ENCODE measurements around the gene TK1. TPM values are rescaled to one million over a fixed set of nuclear protein-coding genes. Genes with fewer than 3 reads are reported as not detected.

Gene TK1
- total RNA-seq, 2 experiments from 2014 or later, result 175 to 179 TPM

GRCh38 chr17:78225088-78225865 is 38.4 kb upstream of the TK1 start:
- peaks cover 30% of the 10 kb centered on the region for H3K36me3 Mint-ChIP-seq (ENCODE audit: low read depth)
- ChIA-PET CTCF (interaction anchor here (1.4 to 4.7 kb wide), 2 partner anchors 26 to 140 kb away, joined by 4 to 22 read pairs; no protein-coding TSS in a partner anchor), POLR2A (interaction anchor here (0.6 to 1.2 kb wide), 3 partner anchors 10 to 42 kb away, joined by 3 read pairs; no protein-coding TSS in a partner anchor)
- no peaks in the 10 kb centered on the region for H3K9me3 Mint-ChIP-seq
- no peak for ATAC-seq
- no peak for TF ChIP-seq CTCF (IDR thresholded peaks at IDR 0.05)
- intact Hi-C loops (cut with micrococcal nuclease), result no loop called here
- H3K27ac Mint-ChIP-seq, result no peak overlapping the region
- peaks cover 10% of the 10 kb centered on the region for H3K27me3 Mint-ChIP-seq
- H3K4me1 Mint-ChIP-seq (ENCODE audit: low read depth), result peaks cover 3% of the 10 kb centered on the region
- no peak overlapping the region for H3K4me3 Mint-ChIP-seq
- DNase-seq, result no peak

GRCh38 chr17:78224231-78225087 is 37.6 kb upstream of the TK1 start:
- CTCF ChIA-PET, result interaction anchor here (1.4 to 1.8 kb wide), 2 partner anchors 139 to 140 kb away, joined by 4 read pairs; no protein-coding TSS in a partner anchor
- Mint-ChIP-seq H3K36me3 (ENCODE audit: low read depth) (peaks cover 35% of the 10 kb centered on the region), H3K27me3 (peaks cover 10% of the 10 kb centered on the region), H3K4me3 (no peak overlapping the region), H3K4me1 (ENCODE audit: low read depth) (peaks cover 3% of the 10 kb centered on the region), H3K9me3 (no peaks in the 10 kb centered on the region), H3K27ac (no peak overlapping the region)
- POLR2A ChIA-PET, result interaction anchor here (0.7 to 1.2 kb wide), 2 partner anchors 10 to 43 kb away, joined by 3 read pairs; no protein-coding TSS in a partner anchor
- ATAC-seq, result no peak
- no peak for DNase-seq
- intact Hi-C loops (cut with micrococcal nuclease), result no loop called here
- no peak for TF ChIP-seq CTCF (IDR thresholded peaks at IDR 0.05)

- ChIA-PET CTCF (interaction anchor here (1.1 to 1.8 kb wide), 2 partner anchors 25 to 139 kb away, joined by 4 read pairs; no protein-coding TSS in a partner anchor), POLR2A (interaction anchor here (0.7 to 1.6 kb wide), 3 partner anchors 9 to 54 kb away, joined by 3 to 4 read pairs (median 3); no protein-coding TSS in a partner anchor)
- intact Hi-C loops (cut with micrococcal nuclease), result no loop called here
- DNase-seq (no peak), ATAC-seq (no peak)
- TF ChIP-seq CTCF (IDR thresholded peaks at IDR 0.05), result no peak
- no peaks in the 10 kb centered on the region for H3K9me3 Mint-ChIP-seq
- H3K36me3 Mint-ChIP-seq (ENCODE audit: low read depth), result peaks cover 42% of the 10 kb centered on the region
- H3K4me1 Mint-ChIP-seq (ENCODE audit: low read depth), result peaks cover 3% of the 10 kb centered on the region
- no peak overlapping the region for H3K27ac Mint-ChIP-seq
- H3K27me3 Mint-ChIP-seq, result peaks cover 10% of the 10 kb centered on the region
- H3K4me3 Mint-ChIP-seq, result no peak overlapping the region
Observed at GRCh38 chr17:78223765-78224164, 36.9 kb upstream of the TK1 start.

- ChIA-PET CTCF (interaction anchor here (1.1 to 1.8 kb wide), 2 partner anchors 26 to 138 kb away, joined by 4 read pairs; no protein-coding TSS in a partner anchor), POLR2A (interaction anchor here (1.6 kb wide), 1 partner anchor 54 kb away, joined by 4 read pairs; no protein-coding TSS in a partner anchor)
- Mint-ChIP-seq H3K4me3 (no peak overlapping the region), H3K27ac (no peak overlapping the region), H3K27me3 (peaks cover 9% of the 10 kb centered on the region), H3K4me1 (ENCODE audit: low read depth) (peaks cover 3% of the 10 kb centered on the region), H3K9me3 (no peaks in the 10 kb centered on the region), H3K36me3 (ENCODE audit: low read depth) (peaks cover 45% of the 10 kb centered on the region)
- ATAC-seq, result no peak
- no peak for TF ChIP-seq CTCF (IDR thresholded peaks at IDR 0.05)
- DNase-seq, result no peak
- intact Hi-C loops (cut with micrococcal nuclease), result no loop called here
Observed at GRCh38 chr17:78223061-78223460, 36.2 kb upstream of the TK1 start.

Data from activated CD8-positive, alpha-beta T cell treated with anti-CD3 and anti-CD28 coated beads for 36 hours (primary cell).